A673 (cell line): ENCODE measurements around the gene MRPL43. TPM values are rescaled to one million over a fixed set of nuclear protein-coding genes. Genes with fewer than 3 reads are reported as not detected.

Experiments
- BruUV-seq: library from RNA; stranded (reverse); fragments of 400-500 nt; replicated peaks from 2 replicates; lab custom pipeline; 2021; lab: Mats Ljungman, UMichigan
- CTCF ChIA-PET: fragments of 300-600 bp; sonication (Branson Sonifier 250); formaldehyde crosslinking; loops from one replicate; lab custom pipeline; 2022; ENCODE audit warnings: antibody characterized with exemption; lab: Charles Lee
- POLR2A ChIA-PET: fragments of 300-600 bp; sonication (Branson Sonifier 250); formaldehyde crosslinking; loops from one replicate; lab custom pipeline; 2022; ENCODE audit warnings: antibody characterized with exemption; ENCODE audit not compliant: low non-redundant PET; lab: Charles Lee
- DNase-seq: peaks from one replicate; pipeline ENCODE4 v3.0.0-alpha.2; 2015; ENCODE audit warnings: low spot score
- H3K27ac ChIP-seq: fragments of 200-600 bp; sonication (generic); 2 replicates; pipeline ENCODE4 v1.5.1; 2016; ENCODE audit warnings: mixed run types, low read depth, mild to moderate bottlenecking, mixed read lengths, antibody characterized with exemption, low read length; ENCODE audit not compliant: poor library complexity, severe bottlenecking
- H3K27me3 ChIP-seq: fragments of 200-600 bp; sonication (generic); replicated peaks from 2 replicates; pipeline ENCODE4 v1.6.1; 2017; ENCODE audit warnings: mixed run types, low read depth, mild to moderate bottlenecking, mixed read lengths, antibody characterized with exemption, low read length; ENCODE audit not compliant: insufficient read depth, poor library complexity
- H3K36me3 ChIP-seq: fragments of 200-600 bp; sonication (generic); 2 replicates; pipeline ENCODE4 v1.6.1; 2016; ENCODE audit warnings: mixed run types, mild to moderate bottlenecking, mixed read lengths, antibody characterized with exemption, low read length; ENCODE audit not compliant: insufficient read depth, poor library complexity, severe bottlenecking
- H3K4me1 ChIP-seq: fragments of 200-600 bp; sonication (generic); 2 replicates; pipeline ENCODE4 v1.6.1; 2017; ENCODE audit warnings: mixed run types, mild to moderate bottlenecking, mixed read lengths, antibody characterized with exemption, low read length; ENCODE audit not compliant: insufficient read depth, poor library complexity, severe bottlenecking
- H3K4me3 ChIP-seq: fragments of 200-600 bp; sonication (generic); 2 replicates; pipeline ENCODE4 v1.5.1; 2016; ENCODE audit warnings: low read depth, mixed run types, mild to moderate bottlenecking, mixed read lengths, low read length; ENCODE audit not compliant: poor library complexity, severe bottlenecking
- H3K9me3 ChIP-seq: fragments of 200-600 bp; sonication (generic); 2 replicates; pipeline ENCODE4 v1.6.1; 2016; ENCODE audit warnings: mixed run types, low read depth, mild to moderate bottlenecking, mixed read lengths, antibody characterized with exemption, low read length; ENCODE audit not compliant: poor library complexity, severe bottlenecking
- EZH2 ChIP-seq: fragments of 200-600 bp; sonication (generic); IDR thresholded peaks from 2 replicates; pipeline ENCODE4 v1.6.1; 2017; ENCODE audit warnings: borderline replicate concordance, low read depth, mild to moderate bottlenecking, mixed read lengths, antibody characterized with exemption, low read length; ENCODE audit not compliant: poor library complexity, severe bottlenecking
- intact Hi-C: fragments of 100-400 bp; cut with micrococcal nuclease; formaldehyde crosslinking; loops from one replicate; pipeline ENCODE4 v1.10.0; 2022; ENCODE audit not compliant: unreplicated experiment
- total RNA-seq: library from RNA; stranded (reverse); gene quantifications from 2 replicates; pipeline ENCODE4 v1.2.3, GENCODE V29; 2021
- TF ChIP-seq, protein P1 (sequence below): fragments of 300-800, 200-600 bp; sonication (generic); conservative IDR thresholded peaks from 2 replicates; pipeline ENCODE4 v1.5.1; 2017; ENCODE audit warnings: low read depth, mild to moderate bottlenecking, antibody characterized with exemption, low read length, moderate library complexity, mixed read lengths

Gene MRPL43
- total RNA-seq, 1 experiment from 2014 or later: 80.4 TPM

DNA sequence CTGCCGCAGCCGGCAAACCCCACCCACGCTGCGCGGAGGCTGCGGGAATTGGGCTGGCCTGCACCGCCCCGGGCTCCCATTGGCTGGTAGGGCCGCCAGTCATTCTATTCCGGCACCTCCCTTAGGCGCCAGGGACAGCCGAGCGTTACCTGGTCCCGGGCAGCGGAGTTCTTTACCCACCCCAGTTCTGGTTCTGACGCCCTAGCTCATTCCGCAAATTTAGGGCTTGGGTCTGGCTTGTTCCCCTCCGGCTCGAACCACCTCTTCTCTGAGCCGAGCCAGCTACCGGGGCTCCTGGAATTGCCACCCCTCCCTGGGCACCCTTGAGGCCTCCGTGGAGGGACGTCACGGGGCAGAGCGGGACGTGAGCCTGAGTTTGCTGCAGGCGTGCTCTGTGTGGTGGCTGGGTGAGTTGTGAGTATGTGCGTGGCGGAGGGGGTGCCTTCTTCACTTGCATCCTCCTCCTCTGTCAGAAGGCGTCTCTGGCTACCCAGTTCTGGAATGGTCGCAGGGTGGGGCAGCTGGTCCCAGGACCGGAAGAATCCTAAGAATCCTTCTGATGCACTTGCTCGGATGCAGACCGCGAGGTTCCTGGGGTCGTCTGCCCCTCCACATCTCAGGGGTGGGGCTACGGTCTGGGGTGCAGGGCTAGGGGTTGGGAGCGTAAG is 44.0 kb upstream of the MRPL43 start, which contains the start of the genes PDZD7 and SFXN3:
TSS of gene PDZD7 (minus strand) at position 2 of the 668 bp plus-strand sequence. CDS start 910 bp downstream, outside the sequence.
TSS of gene SFXN3 (plus strand) at position 107 of the 668 bp plus-strand sequence. CDS start 3,461 bp downstream, outside the sequence.
- ChIA-PET CTCF (interaction anchor here (0.7 to 1.6 kb wide), 5 partner anchors 10 to 19 kb away, joined by 3 to 14 read pairs (median 11); no protein-coding TSS in a partner anchor), POLR2A (interaction anchor here (0.6 kb wide), 1 partner anchor 14 kb away, joined by 7 read pairs; no protein-coding TSS in a partner anchor)
- DNase-seq: peak; percentile 95
- no TSS peak for BruUV-seq
- Histone ChIP-seq H3K9me3 (no peaks in the 10 kb centered on the region), H3K27me3 (no peaks in the 10 kb centered on the region), H3K27ac (peak within 1 kb of the TSS; percentile 68), H3K36me3 (no peaks in the 10 kb centered on the region), H3K4me3 (peak within 1 kb of the TSS; percentile 56), H3K4me1 (peaks cover 11% of the 10 kb centered on the region)
- no peak for TF ChIP-seq EZH2
- TF ChIP-seq, protein P1, sequence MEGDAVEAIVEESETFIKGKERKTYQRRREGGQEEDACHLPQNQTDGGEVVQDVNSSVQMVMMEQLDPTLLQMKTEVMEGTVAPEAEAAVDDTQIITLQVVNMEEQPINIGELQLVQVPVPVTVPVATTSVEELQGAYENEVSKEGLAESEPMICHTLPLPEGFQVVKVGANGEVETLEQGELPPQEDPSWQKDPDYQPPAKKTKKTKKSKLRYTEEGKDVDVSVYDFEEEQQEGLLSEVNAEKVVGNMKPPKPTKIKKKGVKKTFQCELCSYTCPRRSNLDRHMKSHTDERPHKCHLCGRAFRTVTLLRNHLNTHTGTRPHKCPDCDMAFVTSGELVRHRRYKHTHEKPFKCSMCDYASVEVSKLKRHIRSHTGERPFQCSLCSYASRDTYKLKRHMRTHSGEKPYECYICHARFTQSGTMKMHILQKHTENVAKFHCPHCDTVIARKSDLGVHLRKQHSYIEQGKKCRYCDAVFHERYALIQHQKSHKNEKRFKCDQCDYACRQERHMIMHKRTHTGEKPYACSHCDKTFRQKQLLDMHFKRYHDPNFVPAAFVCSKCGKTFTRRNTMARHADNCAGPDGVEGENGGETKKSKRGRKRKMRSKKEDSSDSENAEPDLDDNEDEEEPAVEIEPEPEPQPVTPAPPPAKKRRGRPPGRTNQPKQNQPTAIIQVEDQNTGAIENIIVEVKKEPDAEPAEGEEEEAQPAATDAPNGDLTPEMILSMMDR: no peak
- intact Hi-C loops: no loop called here

DNA sequence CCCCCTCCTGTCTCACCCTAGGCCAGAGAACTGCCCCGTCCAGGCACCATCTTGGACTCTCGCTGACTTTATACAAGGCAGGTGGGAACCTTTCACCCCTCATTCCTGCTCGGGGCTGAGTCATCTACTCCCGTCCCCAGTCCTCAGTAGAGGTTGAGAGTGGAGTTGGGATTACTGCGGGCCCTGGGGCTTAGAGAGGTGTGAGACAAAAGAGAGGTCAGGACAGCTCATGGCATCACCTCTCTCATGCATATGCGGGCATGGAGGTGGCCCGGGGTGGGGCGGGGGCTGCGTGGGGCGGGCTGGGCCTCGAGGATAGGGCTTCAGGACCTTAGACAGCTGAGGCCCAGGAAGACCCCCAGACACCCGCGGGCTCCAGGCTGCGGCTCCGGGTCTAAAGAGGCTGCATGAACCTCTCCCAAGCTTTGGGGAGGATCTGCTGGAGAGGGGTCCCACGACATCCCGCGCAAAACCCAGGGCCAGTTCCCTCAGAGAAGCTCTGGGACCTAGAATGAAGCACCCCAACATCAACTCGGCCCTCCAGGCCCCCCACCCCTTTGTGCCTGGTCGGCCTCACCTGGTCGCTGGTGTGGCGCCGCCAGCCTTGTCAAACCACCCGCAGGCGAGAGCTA is 43.3 kb upstream of the MRPL43 start:
- BruUV-seq: no TSS peak
- peak overlapping the region; percentile 56 for H3K4me3 ChIP-seq
- H3K4me1 ChIP-seq: peaks cover 11% of the 10 kb centered on the region
- intact Hi-C loops: no loop called here
- ChIA-PET CTCF (interaction anchor here (0.7 to 1.6 kb wide), 4 partner anchors 11 to 20 kb away, joined by 3 to 13 read pairs (median 8); no protein-coding TSS in a partner anchor), POLR2A (interaction anchor here (0.6 kb wide), 1 partner anchor 13 kb away, joined by 7 read pairs; no protein-coding TSS in a partner anchor)
- H3K36me3 ChIP-seq: no peaks in the 10 kb centered on the region
- no peak overlapping the region for H3K27ac ChIP-seq
- H3K9me3 ChIP-seq: no peaks in the 10 kb centered on the region
- DNase-seq: no peak
- TF ChIP-seq, protein P1: no peak
- TF ChIP-seq EZH2: no peak
- no peaks in the 10 kb centered on the region for H3K27me3 ChIP-seq

DNA sequence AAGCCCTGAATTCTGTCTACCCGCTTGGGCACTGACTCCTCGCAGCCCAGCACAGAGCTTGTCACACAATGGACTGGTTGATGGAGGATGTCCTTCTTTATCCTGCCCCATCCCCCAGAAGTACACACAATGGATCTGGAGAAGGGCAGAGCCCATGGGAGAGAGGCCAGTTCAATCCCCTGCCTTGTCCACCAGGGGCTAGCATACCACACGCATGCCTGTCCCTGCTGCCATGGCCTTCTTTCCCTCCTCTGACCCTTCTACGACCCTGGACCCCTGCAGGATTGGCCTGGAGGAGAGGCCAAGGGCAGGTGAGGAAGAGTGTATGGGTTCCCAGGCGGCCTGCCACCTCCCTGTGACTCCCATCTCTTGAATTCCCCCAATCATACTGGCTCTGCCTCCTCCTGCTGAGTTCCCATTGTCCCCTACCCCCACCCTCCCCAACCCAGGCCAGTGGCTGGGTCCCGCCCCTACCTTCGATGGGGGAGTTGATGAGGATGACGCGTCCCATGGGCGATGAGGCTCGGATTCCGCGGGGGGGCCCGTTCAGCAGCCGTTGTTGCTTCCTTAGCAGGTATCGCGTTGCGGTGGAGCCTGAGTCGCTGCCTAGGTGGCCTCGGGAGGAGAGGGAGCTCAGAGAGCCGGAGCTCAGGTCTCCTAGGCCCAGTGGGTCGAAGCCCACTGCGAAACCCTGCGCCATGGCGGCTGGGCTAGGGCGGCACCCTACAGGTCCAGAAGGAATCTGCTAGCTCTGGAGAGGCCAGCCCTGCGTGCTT is 42.4 kb upstream of the MRPL43 start:
- Histone ChIP-seq H3K9me3 (no peaks in the 10 kb centered on the region), H3K4me3 (no peak overlapping the region), H3K36me3 (no peaks in the 10 kb centered on the region), H3K27me3 (no peaks in the 10 kb centered on the region), H3K27ac (no peak overlapping the region), H3K4me1 (peaks cover 11% of the 10 kb centered on the region)
- ChIA-PET POLR2A (no interaction called here), CTCF (interaction anchor here (0.8 to 1.6 kb wide), 4 partner anchors 10 to 20 kb away, joined by 4 to 13 read pairs (median 10); no protein-coding TSS in a partner anchor)
- no peak for TF ChIP-seq EZH2
- TF ChIP-seq, protein P1: no peak
- BruUV-seq: no TSS peak
- no peak for DNase-seq
- intact Hi-C loops: no loop called here
